ENCODE results near the gene LPAR2. TPM values are rescaled to one million over a fixed set of nuclear protein-coding genes. Genes with fewer than 3 reads are reported as not detected.

LPAR2 gene
- total RNA-seq, 2 donors from 2014 or later: 72.8 to 82.2 TPM

Other genes with a start within 250 kb of the LPAR2 start
- 100 to 1,000 TPM; 100 to 126 TPM for gene GATAD2A, start 222.5 kb downstream of the LPAR2 start, total RNA-seq
- 1 to 10 TPM; 5.0 to 5.6 TPM for gene TSSK6, start 112.7 kb downstream of the LPAR2 start, total RNA-seq
- 100 to 1,000 TPM; 229 to 263 TPM for gene NDUFA13, start 112.0 kb downstream of the LPAR2 start, total RNA-seq
- 10 to 100 TPM; 18.2 to 21.3 TPM for gene YJEFN3, start 99.3 kb downstream of the LPAR2 start, total RNA-seq
- gene CILP2, start 90.0 kb downstream of the LPAR2 start, total RNA-seq: under 1 TPM; 0.44 to 0.86 TPM
- gene PBX4, start 9.5 kb downstream of the LPAR2 start, total RNA-seq: 10 to 100 TPM; 28.3 to 56.8 TPM
- 10 to 100 TPM; 96.4 to 99.8 TPM for gene GMIP, start 15.4 kb upstream of the LPAR2 start, total RNA-seq
- gene ATP13A1, start 35.5 kb upstream of the LPAR2 start, total RNA-seq: 10 to 100 TPM; 48.8 to 65.4 TPM
- gene ZNF101, start 40.6 kb upstream of the LPAR2 start, total RNA-seq: 10 to 100 TPM; 67.1 to 77.2 TPM
- gene ZNF14, start 104.9 kb upstream of the LPAR2 start, total RNA-seq: 10 to 100 TPM in 1 of 2 donors, 1 to 10 TPM in 1; 9.1 to 12.1 TPM
- 10 to 100 TPM; 66.0 to 68.9 TPM for gene ZNF506, start 193.5 kb upstream of the LPAR2 start, total RNA-seq
- 10 to 100 TPM; 23.8 to 30.8 TPM for gene ZNF253, start 237.7 kb upstream of the LPAR2 start, total RNA-seq

All from activated T-cell treated with anti-CD3 and anti-CD28 coated beads, Interleukin-2, amount 50 U/mL, for 72 hours (primary cell).